Right hindlimb (tissue), 1 donor: ENCODE results near the gene SH3YL1.
"Not testable (repeated sequence)": the region's sequence is repeated elsewhere in the genome, so short reads cannot be mapped to it uniquely, and the experiment has no call there.

Source experiments
- DNase-seq: peaks from one replicate; pipeline ENCODE4 v3.0.0-alpha.2; 2018

Gene SH3YL1

GRCh38 chr2:177733-178132 is 86.1 kb downstream of the SH3YL1 start:
- DNase-seq = no peak

DNA sequence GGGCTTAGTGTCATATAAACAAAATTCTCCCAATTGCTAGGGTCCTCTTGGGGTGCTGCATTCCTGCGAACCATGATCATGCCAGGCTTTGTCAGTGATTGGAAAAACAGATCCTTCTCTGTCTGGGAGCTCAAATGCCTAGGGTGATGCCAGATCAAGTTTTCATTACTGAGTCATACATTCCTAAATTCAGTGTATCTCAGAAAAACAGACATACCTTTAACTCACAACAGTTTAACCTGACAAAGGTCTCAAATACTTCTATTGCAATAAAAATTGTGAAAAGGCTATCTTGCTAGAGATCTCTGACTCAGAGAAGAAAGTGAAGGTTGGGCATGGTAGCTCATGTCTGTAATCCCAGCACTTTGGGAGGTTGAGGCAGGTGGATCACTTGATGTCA is 86.9 kb downstream of the SH3YL1 start:
- no peak for DNase-seq

GRCh38 chr2:175880-176820 is 87.7 kb downstream of the SH3YL1 start:
- DNase-seq = no peak

DNA sequence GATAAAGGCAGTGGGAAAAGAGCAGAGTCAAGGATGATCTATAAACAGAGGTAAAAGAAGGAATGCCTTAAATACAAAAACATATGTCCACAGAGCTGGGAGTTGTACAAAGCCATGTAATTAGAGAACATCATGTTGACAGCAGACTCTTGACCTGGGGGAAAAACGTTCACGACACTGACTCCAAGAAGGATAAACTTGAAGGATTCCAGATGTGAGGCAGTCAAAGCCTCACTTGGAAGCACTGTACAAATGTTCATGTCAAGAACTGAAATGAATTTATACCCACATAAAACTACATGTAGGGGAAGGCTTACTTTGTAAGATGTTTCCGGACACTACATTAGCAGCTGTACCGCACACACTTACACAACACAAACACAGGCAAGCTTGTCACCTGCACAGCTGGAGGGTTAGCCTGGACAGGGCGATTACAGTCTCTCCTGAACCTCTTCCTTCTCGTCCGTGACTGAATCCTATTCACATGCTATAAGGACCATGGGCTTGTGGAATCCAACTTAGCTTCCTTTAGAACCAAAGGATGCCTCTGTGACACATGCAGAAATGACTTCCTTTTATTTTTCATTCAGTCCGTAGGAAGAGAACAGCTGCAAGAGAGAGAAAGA is 88.6 kb downstream of the SH3YL1 start:
- peak; percentile 44 for DNase-seq

DNA sequence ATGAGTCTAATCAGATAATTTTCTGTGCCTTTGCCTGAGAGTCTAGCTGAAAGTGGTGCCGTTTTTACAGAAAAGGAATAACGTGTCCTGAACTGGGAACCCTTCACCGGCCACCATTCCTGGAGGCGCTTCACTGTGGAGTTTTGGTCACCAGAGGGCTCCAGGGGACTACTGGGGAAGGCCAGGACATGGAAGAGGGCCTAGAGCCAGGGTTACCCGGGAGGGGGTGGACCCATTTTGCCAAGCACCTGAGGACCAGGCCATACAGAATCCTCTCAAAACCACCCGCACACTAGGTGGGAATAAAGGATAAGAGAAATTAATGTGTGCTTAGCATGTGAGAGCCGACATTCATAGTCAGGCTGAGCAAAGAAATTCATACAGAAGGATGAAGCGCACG is 91.7 kb downstream of the SH3YL1 start:
- DNase-seq = not testable (repeated sequence)

- DNase-seq = no peak
These were observed 94.1 kb downstream of the SH3YL1 start for GRCh38 chr2:169741-170140.
